ENCODE results near the gene SLC13A5.

DNA sequence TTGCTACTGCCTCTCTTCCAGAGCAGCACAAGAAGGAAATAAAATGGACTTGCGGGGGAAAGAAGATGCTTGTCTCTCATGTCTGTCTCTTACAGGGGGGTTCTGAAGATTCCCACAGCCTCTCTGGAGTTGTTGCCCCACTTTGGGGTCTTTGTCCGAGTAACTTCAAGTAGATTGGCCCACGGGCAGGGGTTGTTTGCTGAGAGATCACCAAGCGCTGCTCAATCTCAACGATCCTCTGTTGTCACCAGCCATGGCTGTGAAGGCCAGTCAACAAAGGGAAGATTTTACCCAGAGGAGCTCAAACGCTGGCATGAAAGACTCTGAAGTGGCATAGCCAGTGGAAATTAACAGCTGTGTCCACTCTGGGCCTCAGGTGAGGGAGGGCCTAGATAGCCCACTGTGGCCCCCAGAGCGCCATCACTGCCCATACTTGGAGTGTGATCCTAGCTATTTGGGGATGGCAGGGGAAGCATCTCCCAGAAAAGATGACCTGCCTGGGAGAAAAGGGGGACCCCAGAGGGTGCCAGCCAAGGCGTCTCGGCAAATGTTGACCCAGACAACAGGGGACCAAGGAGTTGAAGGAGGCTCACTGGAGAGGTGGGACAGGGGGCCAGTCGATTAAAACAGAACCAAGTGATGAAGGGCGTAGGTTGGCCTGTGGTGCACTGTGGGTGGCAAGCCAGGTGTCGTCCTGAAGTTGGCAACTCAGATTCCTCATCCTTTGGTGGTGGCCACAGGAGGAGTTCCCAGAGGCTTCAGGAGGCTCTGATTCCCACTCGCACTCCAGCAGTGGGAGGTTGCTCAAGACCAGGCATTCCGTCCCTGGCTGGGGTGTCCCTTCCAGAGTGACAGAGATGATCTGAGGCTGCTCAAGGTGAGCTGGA lies 28.0 kb downstream of the SLC13A5 start:
- TF ChIP-seq CTCF (IDR thresholded peaks at IDR 0.05): no peak
- no peak for TF ChIP-seq POLR2A (IDR thresholded peaks at IDR 0.05)

Measured in tibial nerve (tissue), 3 donors.